HCT116 (cell line): ENCODE data around the gene ACTN4. TPM values are rescaled to one million over a fixed set of nuclear protein-coding genes. Genes with fewer than 3 reads are reported as not detected.

ENCODE experiments used
- ATAC-seq: fragments of 200-7000 bp; cut with Tn5 transposase; 2 replicates; pipeline ENCODE4 v1.9.1; 2020; ENCODE audit warnings: mild to moderate bottlenecking, moderate library complexity
- BruUV-seq: library from RNA; stranded (reverse); fragments of 400-500 nt; replicated peaks from 2 replicates; lab custom pipeline; 2021; lab: Mats Ljungman, UMichigan
- CTCF ChIA-PET: fragments of 300-600 bp; sonication (Branson Sonifier 250); formaldehyde crosslinking; loops from one replicate; lab custom pipeline; 2021; ENCODE audit warnings: antibody characterized with exemption; lab: Charles Lee
- POLR2A ChIA-PET: fragments of 300-600, 350-600 bp; sonication (Branson Sonifier 250); formaldehyde crosslinking; loops from one replicate; lab custom pipeline; 2021; ENCODE audit warnings: antibody characterized with exemption; lab: Charles Lee
- RAD21 ChIA-PET, 2 experiments: fragments of 300-600 bp; sonication (Branson Sonifier 250); formaldehyde crosslinking; loops; one replicate each; lab custom pipeline; 2023; ENCODE audit warnings: low total read pairs in 2 of 2; ENCODE audit not compliant: uncharacterized antibody in 2 of 2, unreplicated experiment in 2 of 2, low non-redundant PET in 1 of 2; lab: Charles Lee
- DNase-seq: peaks from one replicate; pipeline ENCODE4 v3.0.0-alpha.2; 2010; ENCODE audit warnings: low read depth, low spot score
- H2AFZ ChIP-seq: fragments of 200-600 bp; shearing (Covaris generic), sonication (generic); 2 replicates; pipeline ENCODE4 v1.6.1; 2017; ENCODE audit warnings: low read depth, mixed run types, mixed read lengths, antibody characterized with exemption, low read length; ENCODE audit not compliant: poor library complexity, severe bottlenecking
- H3K27ac ChIP-seq: 2 replicates; pipeline ENCODE4 v1.5.1; 2012; ENCODE audit warnings: low read depth, low read length
- H3K27me3 ChIP-seq: fragments of 200-600 bp; sonication (generic); 2 replicates; pipeline ENCODE4 v1.6.1; 2016; ENCODE audit warnings: mixed run types, low read length, mixed read lengths; ENCODE audit not compliant: insufficient read depth
- H3K36me3 ChIP-seq, 2 experiments: fragments of 200-500 bp in 1 of 2; fragments of 200-600 bp in 1 of 2; sonication (Bioruptor generic) in 1 of 2; sonication (generic) in 1 of 2; 2 replicates each; pipeline versions ENCODE4 v1.5.1 to v1.6.1; 2014 to 2016; ENCODE audit warnings: low read length in 2 of 2, inconsistent platforms in 1 of 2, mixed read lengths in 1 of 2, mixed run types in 1 of 2; ENCODE audit not compliant: insufficient read depth in 2 of 2, control insufficient read depth in 1 of 2
- H3K4me1 ChIP-seq, 2 experiments: fragments of 200-600 bp in 1 of 2; sonication (generic) in 1 of 2; 2 replicates each; pipeline versions ENCODE4 v1.5.1 to v1.6.1; 2012 to 2017; ENCODE audit warnings: low read length in 2 of 2, inconsistent platforms in 1 of 2, mild to moderate bottlenecking in 1 of 2, mixed read lengths in 1 of 2, mixed run types in 1 of 2, moderate library complexity in 1 of 2; ENCODE audit not compliant: insufficient read depth in 2 of 2, control insufficient read depth in 1 of 2
- H3K4me2 ChIP-seq: fragments of 200-600 bp; sonication (generic); 2 replicates; pipeline ENCODE4 v1.6.1; 2017; ENCODE audit warnings: mixed run types, low read length, mixed read lengths
- H3K4me3 ChIP-seq, 2 experiments: fragments of 200-600 bp in 1 of 2; sonication (generic) in 1 of 2; replicated peaks in 1 of 2; 2 replicates each; pipeline ENCODE4 v1.5.1; 2011 to 2016; ENCODE audit warnings: low read length in 2 of 2, control low read depth in 1 of 2, low read depth in 1 of 2, mild to moderate bottlenecking in 1 of 2, mixed read lengths in 1 of 2, mixed run types in 1 of 2
- H3K79me2 ChIP-seq: fragments of 200-600 bp; sonication (generic); 2 replicates; pipeline ENCODE4 v1.6.1; 2017; ENCODE audit warnings: mild to moderate bottlenecking, mixed run types, low read length, moderate library complexity, mixed read lengths; ENCODE audit not compliant: insufficient read depth
- H3K9ac ChIP-seq: fragments of 200-600 bp; sonication (generic); 2 replicates; pipeline ENCODE4 v1.6.1; 2016; ENCODE audit warnings: low read length, mixed read lengths
- H3K9me2 ChIP-seq: fragments of 200-600 bp; sonication (generic), shearing (Covaris generic); 2 replicates; pipeline ENCODE4 v1.6.1; 2017; ENCODE audit warnings: mixed run types, mild to moderate bottlenecking, moderate library complexity; ENCODE audit not compliant: insufficient read depth
- H3K9me3 ChIP-seq, 2 experiments: fragments of 200-500 bp in 1 of 2; fragments of 200-600 bp in 1 of 2; sonication (Bioruptor generic) in 1 of 2; sonication (generic) in 1 of 2; 2 replicates each; pipeline ENCODE4 v1.6.1; 2014 to 2017; ENCODE audit warnings: low read length in 2 of 2, mixed read lengths in 2 of 2, inconsistent platforms in 1 of 2, low read depth in 1 of 2, mild to moderate bottlenecking in 1 of 2, mixed run types in 1 of 2, moderate library complexity in 1 of 2; ENCODE audit not compliant: control insufficient read depth in 1 of 2, insufficient read depth in 1 of 2
- H4K20me1 ChIP-seq: fragments of 200-600 bp; sonication (generic), shearing (Covaris generic); 2 replicates; pipeline ENCODE4 v1.6.1; 2017; ENCODE audit warnings: mixed run types, mild to moderate bottlenecking, moderate library complexity; ENCODE audit not compliant: insufficient read depth
- ATF3 ChIP-seq: IDR thresholded peaks from 2 replicates; pipeline ENCODE4 v1.6.1; 2012
- CBX3 ChIP-seq: IDR thresholded peaks from 2 replicates; pipeline ENCODE4 v1.6.1; 2012; ENCODE audit warnings: low read depth
- CEBPB ChIP-seq: IDR thresholded peaks from 2 replicates; pipeline ENCODE4 v1.6.1; 2012; ENCODE audit warnings: low read depth
- CTCF ChIP-seq, 3 experiments: fragments of 200-600 bp in 1 of 3; sonication (generic) in 1 of 3; IDR thresholded peaks in 2 of 3; conservative IDR thresholded peaks in 1 of 3; 2 replicates each; pipeline ENCODE4 v1.5.1; 2012 to 2017; ENCODE audit warnings: low read depth in 2 of 3, low read length in 2 of 3, antibody characterized with exemption in 1 of 3, borderline replicate concordance in 1 of 3, control low read depth in 1 of 3, mild to moderate bottlenecking in 1 of 3, mixed read lengths in 1 of 3, mixed run types in 1 of 3, moderate library complexity in 1 of 3; ENCODE audit not compliant: insufficient read depth in 1 of 3
- EGR1 ChIP-seq: IDR thresholded peaks from 2 replicates; pipeline ENCODE4 v1.6.1; 2012; ENCODE audit warnings: low read depth
- EZH2 ChIP-seq: fragments of 200-600 bp; sonication (generic); IDR thresholded peaks from 2 replicates; pipeline ENCODE4 v1.6.1; 2017; ENCODE audit warnings: antibody characterized with exemption, mixed run types
- FOSL1 ChIP-seq: IDR thresholded peaks from 2 replicates; pipeline ENCODE4 v1.6.1; 2012; ENCODE audit warnings: low read depth
- JUND ChIP-seq: IDR thresholded peaks from 2 replicates; pipeline ENCODE4 v1.6.1; 2012
- MAX ChIP-seq: IDR thresholded peaks from 2 replicates; pipeline ENCODE4 v1.6.1; 2012
- RAD21 ChIP-seq: IDR thresholded peaks from 2 replicates; pipeline ENCODE4 v1.6.1; 2012; ENCODE audit warnings: low read depth, mild to moderate bottlenecking
- SIN3A ChIP-seq: IDR thresholded peaks from 2 replicates; pipeline ENCODE4 v1.6.1; 2012; ENCODE audit warnings: low read depth
- SP1 ChIP-seq: IDR thresholded peaks from 2 replicates; pipeline ENCODE4 v1.6.1; 2012; ENCODE audit warnings: low read depth
- TCF7L2 ChIP-seq: IDR thresholded peaks from 2 replicates; pipeline ENCODE4 v1.7.0; 2011; ENCODE audit warnings: borderline replicate concordance, inconsistent platforms; ENCODE audit not compliant: insufficient read depth, insufficient read length; ENCODE audit errors: extremely low read depth
- YY1 ChIP-seq: IDR thresholded peaks from 2 replicates; pipeline ENCODE4 v1.6.1; 2011; ENCODE audit warnings: low read length, low read depth, moderate library complexity, mild to moderate bottlenecking; ENCODE audit not compliant: insufficient replicate concordance; ENCODE audit errors: extremely low read depth
- ZBTB33 ChIP-seq: IDR thresholded peaks from 2 replicates; pipeline ENCODE4 v1.6.1; 2011; ENCODE audit warnings: mild to moderate bottlenecking, low read length, moderate library complexity; ENCODE audit not compliant: insufficient replicate concordance; ENCODE audit errors: extremely low read depth
- ZFX ChIP-seq: fragments of 450-650 bp; IDR thresholded peaks from 2 replicates; pipeline ENCODE4 v1.6.1; 2017
- intact Hi-C: fragments of 100-400 bp; cut with micrococcal nuclease; formaldehyde crosslinking; loops from 2 replicates; pipeline ENCODE4 v1.10.0; 2022
- total RNA-seq: library from RNA; stranded (reverse); gene quantifications from one replicate; pipeline ENCODE4 v1.2.1, GENCODE V29; 2021; ENCODE audit not compliant: unreplicated experiment

ACTN4 gene
- total RNA-seq, 1 experiment from 2014 or later: 651 TPM

- no peaks in the 10 kb centered on the region; the same call in 1 of the 2 replicates for H3K79me2 ChIP-seq
- no peaks in the 10 kb centered on the region for H3K9me2 ChIP-seq
- H3K27me3 ChIP-seq: no peaks in the 10 kb centered on the region
- DNase-seq (no peak), ATAC-seq (no peak)
- peaks cover 13 to 46% of the 10 kb centered on the region in 2 experiments; a peak in 3 of 4 replicates for H3K4me1 ChIP-seq
- no peak overlapping the region for H2AFZ ChIP-seq
- no peak overlapping the region for H3K27ac ChIP-seq
- ChIA-PET CTCF (no interaction called here), RAD21 (no interaction called here), POLR2A (no interaction called here)
- BruUV-seq: no TSS peak
- 0 out of 2 replicates have a peak, but pooled peaks cover 3% of the 10 kb centered on the region for H4K20me1 ChIP-seq
- no peak overlapping the region for H3K4me3 ChIP-seq
- H3K4me2 ChIP-seq: no peak overlapping the region
- TF ChIP-seq JUND: no peak
- intact Hi-C loops: loop anchor here (5.0 kb wide), 1 partner anchor 202 kb away; the partner anchor contains the start of genes MRPS12 and SARS2
- H3K36me3 ChIP-seq: peaks cover 11 to 44% of the 10 kb centered on the region in 2 experiments; a peak in 3 of 4 replicates
- H3K9ac ChIP-seq: no peak overlapping the region
- H3K9me3 ChIP-seq: no peaks in the 10 kb centered on the region
Measured at GRCh38 chr19:38730470-38730730, 83.0 kb downstream of the ACTN4 start.

GRCh38 chr19:38730731-38731589 is 83.5 kb downstream of the ACTN4 start:
- Histone ChIP-seq H2AFZ (no peak overlapping the region), H3K27me3 (no peaks in the 10 kb centered on the region), H4K20me1 (0 out of 2 replicates have a peak, but pooled peaks cover 3% of the 10 kb centered on the region), H3K9me2 (no peaks in the 10 kb centered on the region), H3K36me3 (peaks cover 11 to 40% of the 10 kb centered on the region in 2 experiments; a peak in 3 of 4 replicates), H3K79me2 (no peaks in the 10 kb centered on the region; the same call in 1 of the 2 replicates), H3K4me1 (peaks cover 13 to 47% of the 10 kb centered on the region in 2 experiments; a peak in 3 of 4 replicates), H3K4me2 (no peak overlapping the region), H3K4me3 (no peak overlapping the region), H3K9me3 (no peaks in the 10 kb centered on the region), H3K27ac (no peak overlapping the region), H3K9ac (no peak overlapping the region)
- ChIA-PET RAD21 (no interaction called here), POLR2A (no interaction called here), CTCF (no interaction called here)
- intact Hi-C loops: loop anchor here (5.0 kb wide), 1 partner anchor 201 kb away; the partner anchor contains the start of genes MRPS12 and SARS2
- ATAC-seq (no peak), DNase-seq (no peak)
- no TSS peak for BruUV-seq
- TF ChIP-seq EGR1 (no peak), ATF3 (no peak), CBX3 (no peak), SIN3A (no peak), TCF7L2 (no peak), RAD21 (no peak), ZFX (no peak), CTCF (IDR thresholded peaks at IDR 0.05 in 2 of 3, conservative IDR thresholded peaks at IDR 0.05 in 1 of 3; ENCODE audit: borderline replicate concordance in 1 of 3, insufficient read depth in 1 of 3, low read depth in 2 of 3, low read length in 2 of 3) (no peak), ZBTB33 (no peak), YY1 (no peak), MAX (no peak), FOSL1 (no peak), EZH2 (no peak), CEBPB (no peak), SP1 (no peak)
